Adrenal gland (tissue), 12 donors: ENCODE results near the gene CCDC70. TPM values are rescaled to one million over a fixed set of nuclear protein-coding genes. Genes with fewer than 3 reads are reported as not detected.

Source experiments
- DNase-seq, 7 donors: peaks; one replicate each; pipeline ENCODE4 v3.0.0-alpha.2; 2019 to 2020
- H3K27ac ChIP-seq, 5 donors: fragments of 200-600 bp; sonication (generic) in 4 of 5; 1 replicate in 3 of 5; 2 replicates in 2 of 5; pipeline versions ENCODE4 v1.5.1 to v1.8.0; 2016 to 2020; ENCODE audit warnings: mild to moderate bottlenecking in 1 of 5
- H3K27me3 ChIP-seq: fragments of 200-600 bp; 2 replicates; pipeline ENCODE4 v1.8.0; 2021
- H3K36me3 ChIP-seq, 2 donors: fragments of 200-600 bp; replicated peaks in 1 of 2; 1 replicate in 1 of 2; 2 replicates in 1 of 2; pipeline versions ENCODE4 v1.5.1 to v1.8.0; 2018 to 2022
- H3K4me1 ChIP-seq, 2 donors: fragments of 200-600 bp; replicated peaks in 1 of 2; 1 replicate in 1 of 2; 2 replicates in 1 of 2; pipeline versions ENCODE4 v1.5.1 to v1.8.0; 2018 to 2021
- H3K4me3 ChIP-seq, 4 donors: fragments of 200-600 bp; sonication (generic) in 3 of 4; one replicate each; pipeline ENCODE4 v1.5.1; 2016 to 2018
- H3K9me3 ChIP-seq, 3 donors: fragments of 200-600 bp; sonication (generic) in 1 of 3; replicated peaks in 1 of 3; 1 replicate in 2 of 3; 2 replicates in 1 of 3; pipeline versions ENCODE4 v1.5.1 to v1.8.0; 2016 to 2021
- CTCF ChIP-seq, 6 experiments: fragments of 450-650 bp in 4 of 6; fragments of 200-600 bp in 2 of 6; sonication (generic) in 1 of 6; IDR thresholded peaks; 1 replicate in 5 of 6; 2 replicates in 1 of 6; pipeline versions ENCODE4 v1.5.1 to v1.8.0; 2016 to 2021; ENCODE audit warnings: antibody characterized with exemption in 6 of 6, mild to moderate bottlenecking in 2 of 6, moderate library complexity in 1 of 6
- POLR2A ChIP-seq, 2 donors: fragments of 450-650 bp; IDR thresholded peaks; one replicate each; pipeline ENCODE4 v1.6.1; 2017; ENCODE audit warnings: antibody characterized with exemption in 2 of 2, mild to moderate bottlenecking in 2 of 2, moderate library complexity in 1 of 2
- WGBS, 4 donors: extraction: QIAGEN DNeasy Blood & Tissue Kit in 2 of 4; methylation state at CpG; one replicate each; pipeline versions ENCODE4 v1.1.5 to v1.1.7; 2013 to 2017; 5-methylcytosine and 5-hydroxymethylcytosine counted together
- intact Hi-C, 2 donors: fragments of 100-400 bp; cut with DNase I; formaldehyde crosslinking; loops; one replicate each; pipeline versions ENCODE4 v1.14.1 to v1.15.0; 2022 to 2023
- polyA plus RNA-seq, 3 donors: library from polyadenylated mRNA; stranded (reverse); fragments of 200-250 nt in 2 of 3; fragments of 350-450 nt in 1 of 3; fragmentation: Illumina TruSeq in 1 of 3; extraction: RNeasy Lipid Tissue Mini Kit (QIAGEN cat#74804) in 1 of 3; gene quantifications; one replicate each; pipeline ENCODE4 v1.2.3, GENCODE V29; 2013 to 2014
- total RNA-seq, 9 donors: library from RNA; depleted of rRNA in 4 of 9; stranded (reverse); fragments of >200 nt in 4 of 9; fragments of 120-200 nt in 1 of 9; fragmentation: NEBNext Ultra II Directional in 1 of 9; extraction: Animal tissue kit (Norgen Biotek cat#: 25700) in 1 of 9; gene quantifications; one replicate each; pipeline versions ENCODE4 v1.1.0 to v1.2.4, GENCODE V29; 2013 to 2023
- donor health status: healthy with polysubstance abuse.
- donor health status: Bipolar disorder and iron deficiency.
- donor health status: DM: yes; HTN: yes; CAD: no.
- donor health status: DM: no; HTN: no; CAD: no.
- donor health status: DM: no; HTN: no; CAD: no.
- donor health status: DM: yes; HTN: yes; CAD: no.

CCDC70 gene
- total and polyA plus RNA-seq, 12 donors, result not detected

- WGBS, 4 donors, result 65 to 80% (median 71%) methylated on average over 2 of the region's 2 CpGs
- Histone ChIP-seq H3K36me3 (no peaks in the 10 kb centered on the region), H3K27ac (no peak overlapping the region), H3K9me3 (no peaks in the 10 kb centered on the region), H3K4me3 (no peak overlapping the region), H3K27me3 (peaks cover 4% of the 10 kb centered on the region), H3K4me1 (peaks cover 0 to 19% of the 10 kb centered on the region in 2 donors)
- intact Hi-C loops, result no loop called here
- no peak for DNase-seq
- no peak for TF ChIP-seq CTCF (IDR thresholded peaks at IDR 0.05)
- no peak for TF ChIP-seq POLR2A (IDR thresholded peaks at IDR 0.05)
Observed at GRCh38 chr13:51829568-51829899, 32.2 kb upstream of the CCDC70 start.

GRCh38 chr13:51831519-51831918, 30.2 kb upstream of the CCDC70 start:
- Histone ChIP-seq H3K36me3 (no peaks in the 10 kb centered on the region), H3K9me3 (no peaks in the 10 kb centered on the region), H3K4me3 (no peak overlapping the region), H3K4me1 (peaks cover 0 to 2% of the 10 kb centered on the region in 2 donors), H3K27me3 (peaks cover 4% of the 10 kb centered on the region), H3K27ac (no peak overlapping the region)
- TF ChIP-seq POLR2A (IDR thresholded peaks at IDR 0.05) (no peak), CTCF (IDR thresholded peaks at IDR 0.05) (no peak)
- DNase-seq, result no peak
- intact Hi-C loops, result no loop called here
- 88 to 94% (median 92%) methylated on average over 4 to 5 of the region's 5 CpGs for WGBS, 4 donors

GRCh38 chr13:51832471-51833152, 29.2 kb upstream of the CCDC70 start:
- TF ChIP-seq CTCF (IDR thresholded peaks at IDR 0.05) (peak in 5 of 6 experiments; percentile 27 to 63 (median 55)), POLR2A (IDR thresholded peaks at IDR 0.05) (no peak)
- intact Hi-C loops, result no loop called here
- no peaks in the 10 kb centered on the region for H3K4me1 ChIP-seq
- H3K27ac ChIP-seq, result no peak overlapping the region
- WGBS, 4 donors, result 69 to 71% (median 70%) methylated on average over 6 of the region's 6 CpGs
- no peaks in the 10 kb centered on the region for H3K9me3 ChIP-seq
- H3K27me3 ChIP-seq, result peaks cover 4% of the 10 kb centered on the region
- no peaks in the 10 kb centered on the region for H3K36me3 ChIP-seq
- DNase-seq, result peak in 5 of 7 donors; percentile 43 to 57 (median 50)
- no peak overlapping the region for H3K4me3 ChIP-seq

- H3K36me3 ChIP-seq, result no peaks in the 10 kb centered on the region
- no peak overlapping the region for H3K4me3 ChIP-seq
- intact Hi-C loops, result no loop called here
- H3K9me3 ChIP-seq, result no peaks in the 10 kb centered on the region
- 75 to 86% (median 77%) methylated on average over 7 to 10 of the region's 10 CpGs for WGBS, 4 donors
- no peaks in the 10 kb centered on the region for H3K4me1 ChIP-seq
- H3K27me3 ChIP-seq, result no peaks in the 10 kb centered on the region
- no peak for DNase-seq
- TF ChIP-seq POLR2A (IDR thresholded peaks at IDR 0.05) (no peak), CTCF (IDR thresholded peaks at IDR 0.05) (no peak)
- no peak overlapping the region for H3K27ac ChIP-seq
Observed at GRCh38 chr13:51833980-51834379, 27.8 kb upstream of the CCDC70 start.
